ENCODE results near the gene SS18L1.
A peak's percentile ranks its signal among the peaks of the same experiment; 100 is the strongest.

SS18L1 gene

GRCh38 chr20:62127799-62128198 is 15.8 kb upstream of the SS18L1 start:
- Mint-ChIP-seq H3K36me3 (ENCODE audit: low read depth) (peaks cover 55% of the 10 kb centered on the region), H3K9me3 (no peaks in the 10 kb centered on the region), H3K27me3 (no peaks in the 10 kb centered on the region), H3K4me3 (no peak overlapping the region), H3K4me1 (peaks cover 33% of the 10 kb centered on the region), H3K27ac (peak overlapping the region; percentile 14)
- no peak for DNase-seq
- no peak for ATAC-seq

- no peak overlapping the region for H3K27ac Mint-ChIP-seq
- DNase-seq: no peak
- H3K9me3 Mint-ChIP-seq: no peaks in the 10 kb centered on the region
- ATAC-seq: no peak
- peaks cover 35% of the 10 kb centered on the region for H3K4me1 Mint-ChIP-seq
- peaks cover 55% of the 10 kb centered on the region for H3K36me3 Mint-ChIP-seq (ENCODE audit: low read depth)
- H3K27me3 Mint-ChIP-seq: no peaks in the 10 kb centered on the region
- no peak overlapping the region for H3K4me3 Mint-ChIP-seq
Observed at GRCh38 chr20:62128502-62128901, 15.1 kb upstream of the SS18L1 start.

GRCh38 chr20:62129731-62130531 is 13.6 kb upstream of the SS18L1 start:
- Mint-ChIP-seq H3K27ac (peak overlapping the region; percentile 22), H3K4me3 (no peak overlapping the region), H3K4me1 (peaks cover 27% of the 10 kb centered on the region), H3K27me3 (no peaks in the 10 kb centered on the region), H3K9me3 (no peaks in the 10 kb centered on the region), H3K36me3 (ENCODE audit: low read depth) (peaks cover 52% of the 10 kb centered on the region)
- DNase-seq: no peak
- no peak for ATAC-seq

GRCh38 chr20:62131560-62132320 is 11.8 kb upstream of the SS18L1 start:
- H3K27me3 Mint-ChIP-seq: no peaks in the 10 kb centered on the region
- H3K36me3 Mint-ChIP-seq (ENCODE audit: low read depth): peaks cover 53% of the 10 kb centered on the region
- peaks cover 21% of the 10 kb centered on the region for H3K4me1 Mint-ChIP-seq
- no peak overlapping the region for H3K4me3 Mint-ChIP-seq
- no peaks in the 10 kb centered on the region for H3K9me3 Mint-ChIP-seq
- DNase-seq: no peak
- no peak overlapping the region for H3K27ac Mint-ChIP-seq
- no peak for ATAC-seq

GRCh38 chr20:62132421-62132820 is 11.1 kb upstream of the SS18L1 start:
- no peaks in the 10 kb centered on the region for H3K9me3 Mint-ChIP-seq
- no peak for ATAC-seq
- H3K4me1 Mint-ChIP-seq: peaks cover 22% of the 10 kb centered on the region
- H3K27ac Mint-ChIP-seq: no peak overlapping the region
- H3K4me3 Mint-ChIP-seq: no peak overlapping the region
- no peak for DNase-seq
- H3K27me3 Mint-ChIP-seq: no peaks in the 10 kb centered on the region
- peaks cover 53% of the 10 kb centered on the region for H3K36me3 Mint-ChIP-seq (ENCODE audit: low read depth)

- Mint-ChIP-seq H3K27me3 (no peaks in the 10 kb centered on the region), H3K4me1 (peaks cover 25% of the 10 kb centered on the region), H3K27ac (no peak overlapping the region), H3K36me3 (ENCODE audit: low read depth) (peaks cover 55% of the 10 kb centered on the region), H3K9me3 (no peaks in the 10 kb centered on the region), H3K4me3 (no peak overlapping the region)
- ATAC-seq: no peak
- no peak for DNase-seq
Observed at GRCh38 chr20:62133051-62133845, 10.3 kb upstream of the SS18L1 start.

- H3K36me3 Mint-ChIP-seq (ENCODE audit: low read depth): peaks cover 52% of the 10 kb centered on the region
- no peak overlapping the region for H3K4me3 Mint-ChIP-seq
- no peaks in the 10 kb centered on the region for H3K9me3 Mint-ChIP-seq
- DNase-seq (no peak), ATAC-seq (peak; percentile 10)
- no peaks in the 10 kb centered on the region for H3K27me3 Mint-ChIP-seq
- H3K4me1 Mint-ChIP-seq: peaks cover 25% of the 10 kb centered on the region
- peak overlapping the region; percentile 56 for H3K27ac Mint-ChIP-seq
Observed at GRCh38 chr20:62133864-62134263, 9.7 kb upstream of the SS18L1 start.

- Mint-ChIP-seq H3K4me1 (peaks cover 25% of the 10 kb centered on the region), H3K36me3 (ENCODE audit: low read depth) (peaks cover 58% of the 10 kb centered on the region), H3K27ac (no peak overlapping the region), H3K4me3 (no peak overlapping the region), H3K27me3 (no peaks in the 10 kb centered on the region), H3K9me3 (no peaks in the 10 kb centered on the region)
- DNase-seq (no peak), ATAC-seq (no peak)
Observed at GRCh38 chr20:62134735-62135231, 8.8 kb upstream of the SS18L1 start.

- Mint-ChIP-seq H3K27me3 (no peaks in the 10 kb centered on the region), H3K9me3 (no peaks in the 10 kb centered on the region), H3K4me3 (no peak overlapping the region), H3K27ac (no peak overlapping the region), H3K4me1 (peaks cover 32% of the 10 kb centered on the region), H3K36me3 (ENCODE audit: low read depth) (peaks cover 68% of the 10 kb centered on the region)
- DNase-seq (no peak), ATAC-seq (no peak)
Observed at GRCh38 chr20:62135573-62136266, 7.8 kb upstream of the SS18L1 start.

GRCh38 chr20:62136283-62137091 is 7.1 kb upstream of the SS18L1 start:
- H3K27me3 Mint-ChIP-seq: no peaks in the 10 kb centered on the region
- H3K27ac Mint-ChIP-seq: peak overlapping the region; percentile 43
- peaks cover 67% of the 10 kb centered on the region for H3K36me3 Mint-ChIP-seq (ENCODE audit: low read depth)
- H3K9me3 Mint-ChIP-seq: no peaks in the 10 kb centered on the region
- no peak overlapping the region for H3K4me3 Mint-ChIP-seq
- peaks cover 39% of the 10 kb centered on the region for H3K4me1 Mint-ChIP-seq
- DNase-seq (peak; percentile 58), ATAC-seq (peak; percentile 53)

GRCh38 chr20:62137092-62137384 is 6.5 kb upstream of the SS18L1 start:
- no peaks in the 10 kb centered on the region for H3K9me3 Mint-ChIP-seq
- peak overlapping the region; percentile 43 for H3K27ac Mint-ChIP-seq
- H3K27me3 Mint-ChIP-seq: no peaks in the 10 kb centered on the region
- H3K36me3 Mint-ChIP-seq (ENCODE audit: low read depth): peaks cover 67% of the 10 kb centered on the region
- DNase-seq (no peak), ATAC-seq (no peak)
- no peak overlapping the region for H3K4me3 Mint-ChIP-seq
- H3K4me1 Mint-ChIP-seq: peaks cover 41% of the 10 kb centered on the region

GRCh38 chr20:62137478-62138203 is 5.9 kb upstream of the SS18L1 start:
- H3K9me3 Mint-ChIP-seq: no peaks in the 10 kb centered on the region
- DNase-seq (no peak), ATAC-seq (no peak)
- peaks cover 64% of the 10 kb centered on the region for H3K36me3 Mint-ChIP-seq (ENCODE audit: low read depth)
- H3K4me1 Mint-ChIP-seq: peaks cover 39% of the 10 kb centered on the region
- no peaks in the 10 kb centered on the region for H3K27me3 Mint-ChIP-seq
- peak overlapping the region; percentile 67 for H3K27ac Mint-ChIP-seq
- no peak overlapping the region for H3K4me3 Mint-ChIP-seq

- Mint-ChIP-seq H3K36me3 (ENCODE audit: low read depth) (peaks cover 64% of the 10 kb centered on the region), H3K27ac (peak overlapping the region; percentile 67), H3K4me1 (peaks cover 37% of the 10 kb centered on the region), H3K9me3 (no peaks in the 10 kb centered on the region), H3K4me3 (no peak overlapping the region), H3K27me3 (no peaks in the 10 kb centered on the region)
- no peak for ATAC-seq
- no peak for DNase-seq
Observed at GRCh38 chr20:62138204-62138543, 5.4 kb upstream of the SS18L1 start.
